Measurements from ENCODE around the gene KCNJ14. TPM values are rescaled to one million over a fixed set of nuclear protein-coding genes. Genes with fewer than 3 reads are reported as not detected.

Gene KCNJ14
- total and polyA plus RNA-seq, 2 experiments from 2014 or later = 0.81 to 0.94 TPM

GRCh38 chr19:48487544-48487943, 32.2 kb downstream of the KCNJ14 start (continued):
- TF ChIP-seq REST (IDR thresholded peaks at IDR 0.05; ENCODE audit: unreplicated experiment) (no peak), POLR2AphosphoS5 (IDR thresholded peaks at IDR 0.05; ENCODE audit: low read depth) (no peak), EZH2phosphoT487 (IDR thresholded peaks at IDR 0.05; ENCODE audit: unreplicated experiment) (no peak), NANOG (IDR thresholded peaks at IDR 0.05; ENCODE audit: borderline replicate concordance) (no peak), CTCF (conservative IDR thresholded peaks at IDR 0.05; ENCODE audit: low read depth in 2 of 2) (no peak), ETS1 (IDR thresholded peaks at IDR 0.05) (no peak), JUNB (IDR thresholded peaks at IDR 0.05; ENCODE audit: unreplicated experiment) (no peak)

- H3K27ac ChIP-seq (ENCODE audit: low read depth) = no peak overlapping the region
- H3K9me3 Mint-ChIP-seq = peaks cover 2% of the 10 kb centered on the region
- ATAC-seq = no peak
- H3K4me3 ChIP-seq = no peak overlapping the region
- no peak overlapping the region for H3K4me2 ChIP-seq
- H2AFZ ChIP-seq = no peak overlapping the region
- no peaks in the 10 kb centered on the region for H3K79me2 ChIP-seq (replicated peaks; ENCODE audit: insufficient read depth)
- peaks cover 44% of the 10 kb centered on the region for H3K27me3 Mint-ChIP-seq (ENCODE audit: insufficient read depth, low read depth, poor library complexity)
- peaks cover 30% of the 10 kb centered on the region for H3F3A ChIP-seq (replicated peaks; ENCODE audit: low read depth)
- peaks cover 19% of the 10 kb centered on the region for H3K4me1 Mint-ChIP-seq
- peaks cover 6% of the 10 kb centered on the region; the same call in 1 of the 2 replicates for H4K20me1 ChIP-seq (replicated peaks; ENCODE audit: insufficient read depth)
- H3K4me3 Mint-ChIP-seq = no peak overlapping the region
- no peaks in the 10 kb centered on the region for H3K36me3 ChIP-seq (ENCODE audit: insufficient read depth)
- peaks cover 17% of the 10 kb centered on the region for H3K4me1 ChIP-seq (ENCODE audit: insufficient read depth)
- H3K27me3 ChIP-seq (ENCODE audit: insufficient read depth) = no peaks in the 10 kb centered on the region
- H3K9me2 ChIP-seq (ENCODE audit: insufficient read depth) = no peaks in the 10 kb centered on the region
- no peak for DNase-seq (ENCODE audit: low spot score)
- H3K36me3 Mint-ChIP-seq (ENCODE audit: low read depth) = peaks cover 8% of the 10 kb centered on the region
- H3K27ac Mint-ChIP-seq = no peak overlapping the region
- TF ChIP-seq EZH2 (IDR thresholded peaks at IDR 0.05; ENCODE audit: low read depth, unreplicated experiment) (no peak), REST (IDR thresholded peaks at IDR 0.05; ENCODE audit: unreplicated experiment) (no peak), EZH2phosphoT487 (IDR thresholded peaks at IDR 0.05; ENCODE audit: unreplicated experiment) (no peak), ETS1 (IDR thresholded peaks at IDR 0.05) (no peak), CTCF (conservative IDR thresholded peaks at IDR 0.05; ENCODE audit: low read depth in 2 of 2) (no peak), ZNF114 (CRISPR knock-in tag; IDR thresholded peaks at IDR 0.05) (no peak), POLR2AphosphoS5 (IDR thresholded peaks at IDR 0.05; ENCODE audit: low read depth) (no peak), CREB1 (CRISPR knock-in tag; IDR thresholded peaks at IDR 0.05; ENCODE audit: low read depth) (no peak), STAT1 (IDR thresholded peaks at IDR 0.05; ENCODE audit: unreplicated experiment) (no peak)
Measured at GRCh38 chr19:48487948-48488347, 32.6 kb downstream of the KCNJ14 start.

Measured in GM23338 (cell line).